ENCODE results near the gene NDUFS7.

The NDUFS7 gene

DNA sequence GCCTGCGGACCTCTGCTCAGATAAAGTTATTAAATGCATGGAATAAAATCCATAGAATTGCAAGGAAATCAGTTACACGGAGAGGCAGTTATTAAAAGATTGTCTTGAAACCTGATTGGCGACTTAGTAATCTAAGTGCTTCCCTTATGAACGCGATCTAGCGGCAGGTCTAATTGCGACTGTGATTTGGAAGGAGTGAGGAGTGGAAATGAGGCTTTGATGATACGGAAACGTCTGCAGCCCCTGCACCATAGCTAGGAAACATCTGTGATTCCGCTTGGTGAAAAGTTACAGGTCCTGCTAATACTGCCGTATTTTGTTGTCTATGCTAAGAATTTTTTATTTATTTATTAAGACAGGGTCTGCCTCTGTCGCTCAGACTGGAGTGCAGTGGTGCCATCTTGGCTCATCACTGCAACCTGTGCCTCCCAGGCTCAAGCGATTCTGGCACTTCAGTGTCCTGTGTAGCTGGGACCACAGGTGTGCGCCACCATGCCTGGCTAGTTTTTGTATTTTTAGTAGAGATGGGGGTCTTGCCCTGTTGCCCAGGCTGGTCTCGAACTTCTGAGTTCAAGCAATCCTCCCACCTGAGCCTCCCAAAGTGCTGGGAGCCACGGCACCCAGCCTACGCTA, 887 bp downstream of the NDUFS7 start:
- no peak for DNase-seq (ENCODE audit: low read depth, low spot score)

DNA sequence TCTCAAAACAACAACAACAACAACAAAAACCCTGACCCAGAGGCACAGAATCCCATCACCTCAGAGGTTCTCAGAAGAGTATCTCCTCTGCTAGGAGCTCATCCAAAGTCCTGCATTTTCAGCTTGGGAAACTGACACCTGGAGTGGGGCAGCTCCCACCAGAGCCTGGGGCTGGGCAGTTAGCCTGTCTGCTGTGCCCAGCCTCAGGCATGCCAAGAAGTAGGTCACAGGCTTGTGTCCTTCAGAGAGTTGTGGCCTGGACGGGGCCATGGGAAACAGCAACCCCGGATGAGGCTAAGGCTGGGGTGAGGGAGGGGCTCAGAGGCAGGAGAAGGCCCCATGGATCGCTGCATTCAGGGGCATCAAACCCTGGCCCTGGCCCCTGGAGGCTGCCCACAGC, 2.1 kb downstream of the NDUFS7 start:
- no peak for DNase-seq (ENCODE audit: low read depth, low spot score)

- DNase-seq (ENCODE audit: low read depth, low spot score) = no peak
Observed at GRCh38 chr19:1386945-1387683, 3.4 kb downstream of the NDUFS7 start.

DNA sequence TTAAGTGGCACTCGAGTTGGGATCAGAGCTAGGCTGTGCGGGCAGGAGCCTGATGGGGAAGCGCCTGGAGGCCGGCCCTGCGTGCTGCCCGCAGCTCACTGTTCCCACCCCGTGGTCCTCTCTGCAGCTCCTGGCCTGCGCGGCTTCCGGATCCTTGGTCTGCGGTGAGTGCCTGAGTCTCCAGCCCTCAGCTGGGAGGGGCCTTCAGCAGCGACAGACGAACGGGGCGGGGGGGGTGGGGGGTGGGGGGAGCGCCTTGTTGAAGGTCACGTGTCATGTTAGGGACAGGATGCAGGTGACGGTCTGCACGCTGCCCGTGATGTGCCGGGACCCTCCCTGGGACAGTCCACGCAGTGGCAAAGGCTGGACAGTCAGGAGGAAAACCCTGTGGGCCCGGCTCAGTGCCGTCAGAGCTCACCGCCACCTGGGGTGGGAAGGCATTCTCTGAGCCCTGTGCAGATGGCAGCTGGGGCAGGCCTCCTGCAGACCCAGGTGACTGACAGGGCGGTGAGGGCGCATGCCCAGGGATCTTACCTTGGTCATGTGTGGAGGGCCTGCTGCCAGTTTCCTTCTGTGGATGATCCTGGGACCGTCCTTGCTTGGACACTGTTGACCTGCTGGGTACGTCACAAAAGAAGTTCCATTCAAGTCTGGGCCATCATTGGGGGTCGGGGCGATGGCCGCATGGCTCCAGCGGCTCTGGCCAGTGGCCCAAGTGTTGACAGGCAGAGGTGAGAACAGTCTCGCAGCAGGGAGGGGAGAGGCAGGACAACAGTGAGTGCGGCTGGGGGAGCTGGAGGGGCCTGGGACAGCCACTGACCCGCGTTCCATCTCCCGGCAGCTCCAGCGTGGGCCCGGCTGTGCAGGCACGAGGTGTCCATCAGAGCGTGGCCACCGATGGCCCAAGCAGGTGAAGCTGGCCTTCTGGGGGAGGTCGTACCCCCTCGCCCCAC, 4.3 kb downstream of the NDUFS7 start:
- DNase-seq (ENCODE audit: low read depth, low spot score) = no peak

GRCh38 chr19:1388637-1389026, 4.9 kb downstream of the NDUFS7 start:
- DNase-seq (ENCODE audit: low read depth, low spot score) = no peak

DNA sequence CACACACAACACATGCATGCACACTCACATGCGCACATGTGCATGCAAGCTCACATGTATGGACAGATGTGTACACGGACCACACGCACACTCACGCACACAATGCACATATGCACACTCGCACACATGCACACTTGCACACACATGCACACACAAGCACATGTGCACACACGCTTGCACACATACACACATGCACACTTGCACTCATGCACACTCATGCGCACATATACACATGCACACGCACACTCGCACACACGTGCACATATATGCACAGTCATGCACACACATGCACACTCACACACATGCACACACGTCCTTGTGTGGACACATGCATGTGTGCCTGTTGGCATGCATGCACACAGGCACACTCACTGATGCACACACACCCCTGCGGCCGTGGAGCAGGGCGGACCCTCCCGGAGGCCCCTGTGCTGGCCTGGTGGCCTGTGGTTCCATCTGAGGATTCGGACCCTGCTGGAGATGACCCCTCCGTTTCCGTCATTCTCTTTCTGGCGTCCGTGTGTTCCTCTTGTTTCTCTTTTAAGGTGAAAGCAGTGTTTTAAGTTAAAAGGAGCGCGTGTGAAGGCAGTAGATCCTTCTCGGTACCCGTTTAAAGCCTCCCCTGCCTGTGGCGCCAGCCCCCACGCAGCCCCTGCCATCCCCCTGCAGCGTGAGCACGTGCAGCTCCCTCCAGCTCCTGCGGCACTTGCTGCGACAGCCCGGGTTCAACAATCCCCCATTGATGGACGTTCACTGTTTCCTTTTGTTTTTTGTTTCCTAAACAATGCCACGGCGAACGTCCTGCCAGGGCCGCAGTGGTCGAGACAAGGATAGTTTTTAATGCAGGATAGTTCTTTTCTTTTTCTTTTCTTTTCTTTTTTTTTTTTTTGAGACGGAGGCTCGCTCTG, 5.6 kb downstream of the NDUFS7 start:
- no peak for DNase-seq (ENCODE audit: low read depth, low spot score)

- no peak for DNase-seq (ENCODE audit: low read depth, low spot score)
Observed at GRCh38 chr19:1390890-1391423, 7.2 kb downstream of the NDUFS7 start.

DNA sequence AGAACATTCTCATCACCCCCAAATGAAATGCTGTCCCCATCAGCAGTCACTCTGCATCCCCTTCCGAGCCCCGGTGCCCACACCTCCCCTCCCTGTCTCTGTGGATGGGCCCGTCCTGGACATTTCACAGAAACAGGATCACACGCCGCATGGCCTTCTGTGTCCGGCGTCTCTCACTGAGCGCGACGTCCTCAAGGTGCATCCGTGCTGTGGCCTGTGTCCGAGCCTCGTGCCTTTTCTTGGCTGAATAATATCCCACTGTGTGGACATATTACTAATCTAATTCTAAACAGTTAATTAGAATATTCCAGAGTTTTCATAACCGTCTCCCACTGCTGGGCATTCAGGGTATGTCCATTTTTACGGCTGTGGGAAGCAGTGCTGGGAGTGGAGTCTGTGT, 8.7 kb downstream of the NDUFS7 start:
- DNase-seq (ENCODE audit: low read depth, low spot score) = no peak

- no peak for DNase-seq (ENCODE audit: low read depth, low spot score)
Observed at GRCh38 chr19:1392939-1393530, 9.3 kb downstream of the NDUFS7 start.

- DNase-seq (ENCODE audit: low read depth, low spot score) = no peak
Observed at GRCh38 chr19:1393841-1394240, 10.1 kb downstream of the NDUFS7 start.

GRCh38 chr19:1394252-1395193, 10.8 kb downstream of the NDUFS7 start:
- no peak for DNase-seq (ENCODE audit: low read depth, low spot score)

- no peak for DNase-seq (ENCODE audit: low read depth, low spot score)
Observed at GRCh38 chr19:1395194-1396018, 11.7 kb downstream of the NDUFS7 start.

DNA sequence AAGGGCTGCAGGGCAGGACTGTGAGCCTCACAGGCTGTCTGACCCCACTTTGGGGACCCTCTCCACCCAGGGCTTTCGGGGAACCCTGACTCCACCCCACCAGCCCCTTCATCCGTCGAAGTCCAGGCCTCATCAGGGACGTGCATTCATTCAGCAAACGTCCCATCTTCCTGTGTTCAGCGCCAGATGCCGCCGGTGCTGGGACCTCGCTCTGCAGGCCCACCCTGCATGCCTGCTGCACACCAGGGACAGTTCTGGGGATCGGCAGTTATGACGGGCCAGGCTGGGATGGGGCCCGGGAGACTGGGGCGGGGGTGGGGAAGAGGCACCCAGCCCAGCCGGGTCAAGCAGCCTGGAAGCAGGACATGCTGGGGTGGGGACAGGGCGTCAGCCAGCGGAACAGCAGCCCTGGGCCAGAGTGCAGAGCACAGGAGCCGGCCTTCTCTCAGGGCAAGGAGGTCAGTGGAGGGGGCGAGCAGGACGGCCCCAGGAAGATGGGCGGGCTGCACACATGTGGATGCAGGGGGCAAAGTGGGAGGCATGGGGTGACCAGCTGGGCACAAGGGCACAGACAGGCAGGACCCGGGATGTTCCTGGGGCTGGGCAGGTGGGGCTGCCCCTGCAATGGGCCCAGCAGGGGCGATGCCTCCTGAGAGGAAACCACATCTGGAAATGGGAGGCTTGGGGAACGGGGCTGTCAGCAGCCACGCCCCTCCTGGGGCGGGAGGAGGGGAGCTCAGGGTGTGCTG, 12.5 kb downstream of the NDUFS7 start:
- no peak for DNase-seq (ENCODE audit: low read depth, low spot score)

DNA sequence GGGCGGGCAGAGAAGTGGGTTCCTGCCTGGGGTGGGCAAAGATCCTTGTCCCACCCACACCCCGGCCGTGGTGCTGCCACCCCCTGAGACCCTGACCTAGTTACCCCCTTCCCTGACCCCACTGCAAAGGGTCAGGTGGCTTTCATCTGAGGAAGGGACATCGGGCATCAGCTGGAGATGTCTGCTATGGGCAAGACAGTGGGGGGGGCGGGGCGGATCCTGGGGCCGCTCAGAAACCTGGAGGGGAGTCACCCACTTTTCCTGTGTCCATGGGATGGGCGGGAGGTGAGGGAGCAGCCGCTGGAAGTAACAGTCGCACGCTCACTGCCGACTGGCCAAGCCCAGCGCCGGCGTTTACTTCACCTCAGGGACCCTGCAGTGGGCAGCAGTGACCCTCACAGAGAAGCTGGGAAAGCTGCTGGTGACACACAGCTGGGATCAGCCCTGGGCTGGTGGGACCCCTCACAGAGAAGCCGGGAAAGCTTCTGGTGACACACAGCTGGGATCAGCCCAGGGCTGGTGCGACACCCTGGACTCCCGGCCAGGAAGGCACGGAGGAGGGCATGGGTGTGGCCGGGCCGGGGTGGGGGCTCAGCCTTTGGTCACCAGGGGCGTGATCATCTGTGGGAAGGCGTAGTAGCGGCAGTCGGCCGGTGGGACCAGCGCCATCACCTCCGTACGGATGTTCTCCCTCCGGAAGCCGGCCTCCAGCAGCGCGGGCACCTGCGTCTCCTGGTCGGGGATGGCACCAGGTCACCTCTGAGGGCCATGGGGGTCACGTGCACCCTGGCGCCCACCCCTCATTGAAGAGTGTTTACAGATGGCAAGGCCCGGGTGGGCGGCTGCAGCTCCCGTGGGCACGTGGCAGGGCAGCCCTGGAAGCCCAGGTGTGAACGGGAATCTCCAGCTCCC, 13.3 kb downstream of the NDUFS7 start:
- DNase-seq (ENCODE audit: low read depth, low spot score) = no peak

- DNase-seq (ENCODE audit: low read depth, low spot score) = no peak
Observed at GRCh38 chr19:1397838-1398237, 14.1 kb downstream of the NDUFS7 start.

- no peak for DNase-seq (ENCODE audit: low read depth, low spot score)
Observed at GRCh38 chr19:1399079-1399478, 15.4 kb downstream of the NDUFS7 start.

DNA sequence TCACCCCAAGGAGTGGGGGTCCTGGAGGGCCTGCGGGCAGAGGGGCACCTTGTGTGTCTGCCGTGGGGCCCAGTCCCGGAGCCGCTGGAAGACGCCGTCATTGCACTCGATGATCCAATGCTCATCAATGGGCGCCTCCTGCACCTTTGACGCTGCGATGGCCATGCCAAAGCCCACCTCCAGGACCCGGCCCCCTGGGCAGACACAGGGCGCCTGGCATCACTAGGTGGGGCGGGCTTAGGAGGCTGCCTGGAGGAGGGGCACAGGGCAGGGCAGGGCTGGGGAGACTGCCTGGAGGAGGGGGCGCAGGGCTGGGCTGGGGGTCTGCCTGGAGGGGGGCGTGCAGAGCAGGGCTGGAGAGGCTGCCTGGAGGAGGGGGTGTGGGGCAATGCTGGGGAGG, 16.0 kb downstream of the NDUFS7 start:
- no peak for DNase-seq (ENCODE audit: low read depth, low spot score)

Measured in activated CD4-positive, CD25-positive, alpha-beta regulatory T cell treated with anti-CD3 and anti-CD28 coated beads, Interleukin-2, amount 50 U/mL, for 16 hours (primary cell).